SU-DHL-6 (cell line): ENCODE results near the gene MDFIC.

ENCODE experiments used
- H2AFZ ChIP-seq: fragments of 200-600 bp; sonication (generic); 2 replicates; pipeline ENCODE4 v1.6.1; 2014; ENCODE audit warnings: low read depth, mild to moderate bottlenecking, moderate library complexity, mixed read lengths, antibody characterized with exemption, low read length; ENCODE audit not compliant: severe bottlenecking
- H3F3A ChIP-seq: fragments of 200-600 bp; shearing (Covaris generic); 2 replicates; pipeline ENCODE4 v1.6.0; 2016; ENCODE audit warnings: antibody characterized with exemption, mild to moderate bottlenecking; ENCODE audit not compliant: insufficient read depth
- H3K27ac ChIP-seq: fragments of 200-600 bp; sonication (generic); 2 replicates; pipeline ENCODE4 v1.5.1; 2016; ENCODE audit warnings: low read depth, mild to moderate bottlenecking, low read length, moderate library complexity, mixed read lengths
- H3K27me3 ChIP-seq: fragments of 200-600 bp; sonication (generic), shearing (Covaris generic); 2 replicates; pipeline ENCODE4 v1.6.0; 2014; ENCODE audit warnings: mild to moderate bottlenecking, low read length
- H3K36me3 ChIP-seq: fragments of 200-600 bp; sonication (generic); 2 replicates; pipeline ENCODE4 v1.6.1; 2014; ENCODE audit warnings: mild to moderate bottlenecking, low read length, mixed read lengths
- H3K4me2 ChIP-seq: fragments of 300-600, 200-600 bp; shearing (Covaris generic), sonication (generic); 2 replicates; pipeline ENCODE4 v1.6.0; 2014; ENCODE audit warnings: low read length, low read depth, mild to moderate bottlenecking; ENCODE audit not compliant: poor library complexity, severe bottlenecking
- H3K4me3 ChIP-seq: fragments of 200-600 bp; sonication (generic); 2 replicates; pipeline ENCODE4 v1.5.1; 2014; ENCODE audit warnings: antibody characterized with exemption, low read length, mild to moderate bottlenecking, mixed read lengths; ENCODE audit not compliant: insufficient read depth, poor library complexity, severe bottlenecking
- H3K79me2 ChIP-seq: fragments of 200-600 bp; sonication (generic); 2 replicates; pipeline ENCODE4 v1.6.1; 2014; ENCODE audit warnings: mild to moderate bottlenecking, low read length, moderate library complexity; ENCODE audit not compliant: insufficient read depth
- H3K9ac ChIP-seq: fragments of 200-600 bp; sonication (generic); 2 replicates; pipeline ENCODE4 v1.7.0; 2014; ENCODE audit warnings: mild to moderate bottlenecking, low read length
- H3K9me2 ChIP-seq: fragments of 200-600 bp; sonication (generic); replicated peaks from 2 replicates; pipeline ENCODE4 v1.6.1; 2014; ENCODE audit warnings: low read length; ENCODE audit not compliant: insufficient read depth
- H3K9me3 ChIP-seq: fragments of 200-600 bp; sonication (generic); 2 replicates; pipeline ENCODE4 v1.6.1; 2014; ENCODE audit warnings: low read length, mixed read lengths; ENCODE audit not compliant: insufficient read depth
- H4K20me1 ChIP-seq: fragments of 200-600 bp; sonication (generic); 2 replicates; pipeline ENCODE4 v1.6.1; 2014; ENCODE audit warnings: low read depth, mild to moderate bottlenecking, antibody characterized with exemption, low read length, moderate library complexity, mixed read lengths
- EZH2phosphoT487 ChIP-seq: fragments of 200-600 bp; sonication (generic), shearing (Covaris generic); conservative IDR thresholded peaks from 2 replicates; pipeline ENCODE4 v1.6.1; 2018; ENCODE audit warnings: mild to moderate bottlenecking, antibody characterized with exemption, low read length, moderate library complexity, mixed read lengths
- TF ChIP-seq, protein P1 (sequence below): fragments of 200-600 bp; sonication (generic); IDR thresholded peaks from one replicate; pipeline ENCODE4 v1.5.1; 2017; ENCODE audit warnings: antibody characterized with exemption, mild to moderate bottlenecking, low read length, moderate library complexity; ENCODE audit not compliant: insufficient read depth, poor library complexity, severe bottlenecking

Gene MDFIC

GRCh38 chr7:115037128-115037802, 115.4 kb downstream of the MDFIC start:
- Histone ChIP-seq H3K27ac (no peak overlapping the region), H4K20me1 (no peaks in the 10 kb centered on the region), H2AFZ (no peak overlapping the region), H3F3A (no peaks in the 10 kb centered on the region), H3K4me2 (no peak overlapping the region), H3K4me3 (no peak overlapping the region), H3K27me3 (no peaks in the 10 kb centered on the region), H3K9me2 (no peaks in the 10 kb centered on the region), H3K79me2 (no peaks in the 10 kb centered on the region), H3K9me3 (no peaks in the 10 kb centered on the region), H3K36me3 (no peaks in the 10 kb centered on the region), H3K9ac (no peak overlapping the region)
- TF ChIP-seq, protein P1, sequence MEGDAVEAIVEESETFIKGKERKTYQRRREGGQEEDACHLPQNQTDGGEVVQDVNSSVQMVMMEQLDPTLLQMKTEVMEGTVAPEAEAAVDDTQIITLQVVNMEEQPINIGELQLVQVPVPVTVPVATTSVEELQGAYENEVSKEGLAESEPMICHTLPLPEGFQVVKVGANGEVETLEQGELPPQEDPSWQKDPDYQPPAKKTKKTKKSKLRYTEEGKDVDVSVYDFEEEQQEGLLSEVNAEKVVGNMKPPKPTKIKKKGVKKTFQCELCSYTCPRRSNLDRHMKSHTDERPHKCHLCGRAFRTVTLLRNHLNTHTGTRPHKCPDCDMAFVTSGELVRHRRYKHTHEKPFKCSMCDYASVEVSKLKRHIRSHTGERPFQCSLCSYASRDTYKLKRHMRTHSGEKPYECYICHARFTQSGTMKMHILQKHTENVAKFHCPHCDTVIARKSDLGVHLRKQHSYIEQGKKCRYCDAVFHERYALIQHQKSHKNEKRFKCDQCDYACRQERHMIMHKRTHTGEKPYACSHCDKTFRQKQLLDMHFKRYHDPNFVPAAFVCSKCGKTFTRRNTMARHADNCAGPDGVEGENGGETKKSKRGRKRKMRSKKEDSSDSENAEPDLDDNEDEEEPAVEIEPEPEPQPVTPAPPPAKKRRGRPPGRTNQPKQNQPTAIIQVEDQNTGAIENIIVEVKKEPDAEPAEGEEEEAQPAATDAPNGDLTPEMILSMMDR = no peak
- no peak for TF ChIP-seq EZH2phosphoT487

GRCh38 chr7:115038158-115038557, 116.3 kb downstream of the MDFIC start:
- no peak overlapping the region for H3K4me2 ChIP-seq
- no peak overlapping the region for H3K27ac ChIP-seq
- H3F3A ChIP-seq = no peaks in the 10 kb centered on the region
- no peak for TF ChIP-seq EZH2phosphoT487
- TF ChIP-seq, protein P1 = no peak
- H4K20me1 ChIP-seq = no peaks in the 10 kb centered on the region
- no peak overlapping the region for H3K9ac ChIP-seq
- no peak overlapping the region for H3K4me3 ChIP-seq
- no peaks in the 10 kb centered on the region for H3K36me3 ChIP-seq
- H3K79me2 ChIP-seq = no peaks in the 10 kb centered on the region
- H3K27me3 ChIP-seq = no peaks in the 10 kb centered on the region
- H3K9me3 ChIP-seq = no peaks in the 10 kb centered on the region
- no peaks in the 10 kb centered on the region for H3K9me2 ChIP-seq
- H2AFZ ChIP-seq = no peak overlapping the region

GRCh38 chr7:115040057-115040456, 118.2 kb downstream of the MDFIC start:
- no peak overlapping the region for H3K4me2 ChIP-seq
- H3K79me2 ChIP-seq = no peaks in the 10 kb centered on the region
- H3K9me3 ChIP-seq = no peaks in the 10 kb centered on the region
- TF ChIP-seq EZH2phosphoT487 = no peak
- TF ChIP-seq, protein P1 = no peak
- H3K9me2 ChIP-seq = no peaks in the 10 kb centered on the region
- no peak overlapping the region for H3K9ac ChIP-seq
- no peak overlapping the region for H2AFZ ChIP-seq
- H3K36me3 ChIP-seq = no peaks in the 10 kb centered on the region
- no peaks in the 10 kb centered on the region for H3F3A ChIP-seq
- H3K4me3 ChIP-seq = no peak overlapping the region
- H4K20me1 ChIP-seq = no peaks in the 10 kb centered on the region
- H3K27ac ChIP-seq = no peak overlapping the region
- no peaks in the 10 kb centered on the region for H3K27me3 ChIP-seq
